ENCODE data around the gene USP14.

USP14 gene

DNA sequence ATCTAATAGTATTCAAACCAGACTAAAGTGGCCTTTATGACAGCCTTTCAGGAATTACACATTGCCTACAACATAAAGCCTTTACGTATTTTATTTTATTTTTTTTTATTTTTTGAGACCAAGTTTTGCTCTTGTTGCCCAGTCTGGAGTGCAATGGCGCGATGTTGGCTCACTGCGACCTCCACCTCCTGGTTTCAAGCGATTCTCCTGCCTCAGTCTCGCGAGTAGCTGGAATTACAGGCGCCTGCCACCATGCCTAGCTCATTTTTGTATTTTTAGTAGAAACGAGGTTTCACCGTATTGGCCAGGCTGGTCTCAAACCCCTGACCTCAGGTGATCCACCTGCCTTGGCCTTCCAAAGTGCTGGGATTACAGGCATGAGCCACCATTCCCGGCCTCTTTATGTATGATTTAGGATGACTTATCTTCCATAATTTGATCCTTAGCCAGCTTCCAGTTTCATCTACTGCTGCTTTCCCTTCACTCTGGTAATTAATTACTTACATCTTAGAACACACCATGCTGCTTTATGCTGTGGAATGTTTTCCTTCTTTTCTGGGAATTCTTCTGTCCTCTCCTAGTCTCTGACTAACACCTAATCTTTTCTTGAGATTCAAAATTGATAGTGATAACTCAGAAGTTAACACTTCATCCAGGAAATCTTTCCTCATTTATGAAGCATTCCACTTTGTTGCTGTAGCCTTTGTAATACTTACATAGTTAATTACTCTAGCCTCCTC lies 2.6 kb downstream of the USP14 start:
- DNase-seq: no peak

GRCh38 chr18:172361-172760 lies 14.0 kb downstream of the USP14 start:
- DNase-seq: no peak

DNA sequence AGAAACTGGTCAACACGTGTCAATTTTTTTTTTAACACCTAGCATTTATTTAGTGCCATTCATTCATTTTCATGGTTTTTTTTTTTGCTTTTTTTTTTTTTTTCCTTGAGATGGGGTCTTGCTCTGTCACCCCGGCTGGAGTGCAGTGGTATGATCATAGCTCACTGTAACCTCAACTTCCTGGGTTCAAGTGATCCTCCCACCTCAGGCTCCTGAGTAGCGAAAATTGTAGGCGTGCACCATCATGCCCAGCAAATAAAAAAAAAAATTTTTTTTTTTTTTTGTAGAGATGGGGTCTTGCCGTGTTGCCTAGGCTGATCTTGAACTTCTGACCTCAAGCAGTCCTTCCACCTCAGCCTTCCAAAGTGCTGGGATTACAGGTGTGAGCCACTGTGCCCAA lies 21.1 kb downstream of the USP14 start:
- DNase-seq: no peak

DNA sequence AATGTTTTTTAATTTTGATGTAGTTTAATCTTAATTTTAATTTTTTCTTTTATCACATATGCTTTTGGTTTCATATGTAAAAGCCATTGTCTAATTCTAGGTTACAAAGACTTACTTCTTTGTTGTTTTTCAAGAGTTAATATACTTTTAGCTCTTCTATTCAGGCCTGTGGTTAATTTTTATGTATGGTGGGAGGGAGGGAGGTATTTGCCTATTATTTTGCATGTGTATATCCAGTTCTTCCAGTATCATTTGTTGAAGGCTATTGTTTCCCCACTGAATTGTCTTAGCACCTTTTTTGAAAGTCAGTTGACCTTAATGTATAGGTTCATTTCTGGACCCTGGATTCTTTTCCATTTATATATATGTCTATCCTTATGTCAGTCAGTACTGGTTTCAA lies 23.4 kb downstream of the USP14 start:
- DNase-seq: no peak

- DNase-seq: no peak
Measured at GRCh38 chr18:183769-184168, 25.4 kb downstream of the USP14 start.

- no peak for DNase-seq
Measured at GRCh38 chr18:189254-189653, 30.9 kb downstream of the USP14 start.

DNA sequence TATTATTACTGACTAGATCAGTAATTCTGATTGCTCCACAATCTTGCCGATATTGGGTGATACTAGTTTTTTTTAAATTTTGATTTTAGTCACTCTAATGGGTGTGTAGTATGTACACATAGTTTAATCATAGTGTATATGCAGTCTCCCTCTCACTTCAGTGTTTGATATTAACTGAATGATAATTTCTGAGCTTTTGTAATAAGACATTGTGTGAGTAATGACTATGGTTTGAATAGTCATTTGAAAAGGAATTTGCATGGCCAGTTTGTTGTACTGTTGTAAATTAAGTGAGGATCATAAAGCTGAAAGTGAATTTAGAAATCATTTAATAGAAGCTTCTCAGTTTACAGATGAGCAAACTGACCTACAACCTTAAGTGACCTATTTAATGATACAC lies 33.4 kb downstream of the USP14 start:
- no peak for DNase-seq

DNA sequence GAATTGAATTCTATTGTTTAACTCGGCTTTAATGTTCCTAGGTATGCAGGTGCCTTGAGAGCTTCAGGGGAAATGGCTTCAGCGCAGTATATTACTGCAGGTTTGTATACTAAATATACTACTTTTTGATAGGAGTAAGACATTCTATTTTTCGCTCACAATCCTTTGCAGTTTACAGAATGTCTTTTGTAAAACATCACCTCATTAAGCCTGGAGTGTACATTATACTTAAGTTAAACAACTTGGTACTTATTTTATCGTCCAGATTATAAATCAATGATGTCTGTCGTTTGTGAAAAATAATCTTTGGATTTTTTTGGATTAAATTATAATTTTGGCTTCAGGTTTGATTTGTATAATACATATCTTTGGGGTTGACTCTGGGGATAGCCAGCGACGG lies 34.4 kb downstream of the USP14 start:
- DNase-seq: no peak

DNA sequence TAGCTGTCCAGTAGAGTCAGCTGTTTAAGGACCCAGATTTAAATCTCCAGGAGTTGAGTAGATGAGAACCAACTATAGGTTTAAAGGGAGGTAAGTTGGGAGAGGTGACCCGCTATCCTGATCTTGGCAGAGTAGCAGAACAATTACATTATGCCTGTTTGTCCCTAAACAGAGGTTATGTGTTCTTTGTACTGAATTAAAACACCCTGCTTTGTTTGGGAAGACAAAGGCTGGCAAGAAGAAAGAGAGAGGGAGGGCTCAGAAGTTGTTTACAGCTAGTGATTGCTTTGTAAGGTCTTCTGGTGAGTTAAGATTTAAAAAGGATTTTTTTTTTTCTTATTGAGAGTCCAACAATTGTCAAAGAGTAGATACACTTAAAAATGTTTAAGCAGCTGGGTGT lies 37.3 kb downstream of the USP14 start:
- no peak for DNase-seq

- no peak for DNase-seq
Measured at GRCh38 chr18:199214-199613, 40.9 kb downstream of the USP14 start.

- no peak for DNase-seq
Measured at GRCh38 chr18:199768-200167, 41.4 kb downstream of the USP14 start.

- no peak for DNase-seq
Measured at GRCh38 chr18:210075-210474, 51.7 kb downstream of the USP14 start.

GRCh38 chr18:210733-211132 lies 52.4 kb downstream of the USP14 start:
- DNase-seq: no peak

- DNase-seq: no peak
Measured at GRCh38 chr18:211582-211981, 53.2 kb downstream of the USP14 start.

DNA sequence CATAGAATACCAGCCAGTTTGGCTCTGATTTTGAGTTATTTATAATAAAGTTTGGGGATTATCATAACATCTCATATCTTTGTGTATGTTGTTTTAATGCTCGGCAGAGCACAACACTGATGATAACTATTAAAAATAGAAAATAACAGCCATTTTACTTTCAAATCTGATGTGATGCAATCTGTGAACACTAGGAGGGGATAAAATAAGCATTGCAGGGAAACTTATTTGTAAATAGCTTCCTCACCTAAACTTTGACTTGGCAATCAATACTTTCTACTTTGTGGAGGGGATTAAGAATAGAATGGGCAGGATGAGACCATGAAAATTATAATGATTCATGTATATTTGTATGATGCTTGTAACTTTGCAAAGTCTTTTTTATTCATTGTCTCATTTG lies 54.4 kb downstream of the USP14 start:
- no peak for DNase-seq

DNA sequence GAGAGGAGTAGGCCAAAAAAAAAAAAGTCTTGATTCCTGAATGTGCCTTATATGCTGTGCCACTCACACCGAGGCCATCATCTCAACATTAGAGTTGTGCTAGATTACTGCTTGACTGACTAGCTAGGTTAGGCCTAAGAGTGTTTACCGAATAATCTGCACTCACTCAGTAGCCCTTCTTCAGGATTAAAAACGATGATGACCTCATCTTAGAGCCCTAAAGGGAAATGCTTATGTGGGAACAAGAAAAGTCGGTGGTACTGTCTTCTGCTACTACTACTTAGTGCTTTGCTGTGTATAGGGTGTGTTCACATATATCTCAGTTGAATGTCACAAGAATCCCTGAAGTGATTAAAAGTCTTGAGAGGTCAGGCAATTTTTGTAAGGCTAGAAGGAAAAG lies 55.1 kb downstream of the USP14 start:
- no peak for DNase-seq

DNA sequence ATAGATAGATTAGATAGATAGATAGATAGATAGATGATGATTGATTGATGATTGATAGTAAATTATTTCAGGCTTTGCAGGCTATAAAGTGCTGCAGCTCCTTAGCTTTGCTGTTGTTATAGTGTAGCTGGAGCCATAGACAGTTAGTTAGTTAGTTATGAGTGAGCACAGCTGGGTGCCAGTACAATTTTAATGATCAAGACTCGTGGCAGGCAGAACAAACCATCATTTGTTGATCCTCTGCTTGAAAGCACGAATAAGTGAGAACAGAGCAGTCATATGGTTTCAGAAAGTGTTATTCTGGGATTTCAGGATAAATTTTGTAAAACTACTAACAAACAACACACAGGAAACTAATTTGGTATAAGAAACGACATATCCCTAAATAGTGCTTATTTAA lies 55.6 kb downstream of the USP14 start:
- DNase-seq: no peak

- DNase-seq: no peak
Measured at GRCh38 chr18:215448-216010, 57.2 kb downstream of the USP14 start.

DNA sequence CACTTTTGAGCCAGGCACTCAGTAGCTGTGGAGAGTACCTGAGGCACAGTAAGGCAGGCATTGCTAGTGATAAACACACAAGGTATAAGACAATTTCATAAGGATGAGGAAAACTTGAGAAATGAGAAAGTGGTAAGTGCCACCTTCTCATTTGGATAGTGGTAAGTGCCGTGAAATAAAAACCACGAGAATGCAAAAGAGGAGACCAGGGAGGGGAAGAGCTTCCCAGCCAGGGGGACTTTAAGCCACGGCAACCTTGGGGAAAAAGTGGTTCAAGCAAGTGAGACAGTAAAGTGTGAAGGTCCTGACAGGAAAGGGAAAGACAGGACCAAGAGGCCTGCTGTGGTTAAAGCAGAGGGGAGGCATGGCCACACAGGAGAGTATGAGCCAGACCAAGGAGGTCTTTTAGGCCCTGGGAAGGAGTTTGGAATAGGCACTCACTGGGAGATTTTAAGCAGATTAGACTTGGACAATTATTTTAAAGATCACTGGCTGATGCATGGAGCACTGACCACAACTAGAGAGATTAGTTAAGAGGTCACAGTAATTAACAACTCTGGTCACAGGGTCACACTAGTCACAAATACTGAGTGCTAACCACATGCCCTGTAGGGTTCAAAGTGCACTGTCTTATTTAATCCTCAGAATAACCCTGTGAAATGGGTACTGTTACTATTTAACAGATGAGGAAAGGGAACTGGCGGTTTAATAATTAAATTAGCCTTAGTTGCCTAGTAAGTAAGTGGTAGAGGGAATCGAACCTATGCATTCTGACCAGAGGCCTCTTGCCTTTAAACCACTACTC lies 59.4 kb downstream of the USP14 start:
- DNase-seq: no peak

- DNase-seq: no peak
Measured at GRCh38 chr18:220708-221107, 62.4 kb downstream of the USP14 start.

DNA sequence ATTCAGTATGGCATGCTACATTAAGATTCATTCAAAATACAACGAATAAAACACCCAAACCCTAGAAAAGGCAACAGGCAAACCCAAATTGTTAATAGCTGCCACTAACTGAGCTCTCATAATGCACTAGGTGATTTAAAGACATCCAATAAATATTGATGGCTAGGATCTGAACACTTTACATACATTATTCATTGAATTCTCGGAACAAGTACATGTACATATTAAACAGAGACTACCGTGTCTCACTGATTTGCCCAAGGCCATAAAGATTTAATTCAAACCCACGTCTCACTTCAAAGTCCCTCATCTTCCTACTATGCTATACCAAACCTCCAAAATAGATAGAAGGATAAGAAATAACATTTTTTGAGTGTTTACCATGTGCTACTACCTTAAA lies 67.4 kb downstream of the USP14 start:
- no peak for DNase-seq

DNA sequence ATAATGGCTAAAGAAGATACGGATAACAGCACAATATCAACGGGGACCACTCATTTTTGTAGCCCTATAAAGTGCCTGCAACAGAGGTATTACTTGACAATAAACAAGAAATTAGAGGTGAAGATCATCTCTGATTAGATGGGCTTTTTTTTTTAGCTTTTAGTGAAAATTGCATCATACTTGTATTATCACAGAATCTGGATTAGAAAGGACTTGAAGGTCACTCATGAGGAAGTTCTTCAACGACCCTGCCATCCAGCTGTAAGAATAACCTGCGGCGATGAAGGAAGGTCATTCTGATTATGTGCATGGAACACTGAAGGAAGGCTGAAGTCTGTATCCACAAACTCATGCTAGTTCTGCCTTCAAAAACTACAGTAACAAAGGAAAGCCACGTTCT lies 69.0 kb downstream of the USP14 start:
- no peak for DNase-seq

GRCh38 chr18:227902-228301 lies 69.5 kb downstream of the USP14 start:
- no peak for DNase-seq

- DNase-seq: no peak
Measured at GRCh38 chr18:228586-228985, 70.2 kb downstream of the USP14 start.

Data from NCI-H1694 (cell line).